Measurements from ENCODE around the gene BRD3OS. TPM values are rescaled to one million over a fixed set of nuclear protein-coding genes. Genes with fewer than 3 reads are reported as not detected.

Gene BRD3OS
- 1 to 10 TPM in 3 of 4 donors, under 1 TPM in 1; 0.76 to 9.3 (median 5.8) TPM for total RNA-seq

GRCh38 chr9:134024828-134025605, at the start of gene BRD3OS:
TSS of gene BRD3OS (plus strand) at chr9:134025481. CDS start at chr9:134026748, 1,267 bp downstream.
- in situ Hi-C loops (cut with MboI; ENCODE audit: low sequenced_read_pairs in 4 of 4) (no loop called here), intact Hi-C loops (cut with DNase I; ENCODE audit: low total_unique reads) (loop anchor here (2.0 to 10.0 kb wide), 3 partner anchors 34 to 650 kb away; partner anchors contain the start of genes BRD3, STKLD1 and SURF4)
- peak; percentile 95 to 96 for DNase-seq
- Histone ChIP-seq H3K9me3 (no peaks in the 10 kb centered on the region), H3K27ac (peak within 1 kb of the TSS; percentile 42 to 75 (median 68)), H3K36me3 (peaks cover 0 to 8% of the 10 kb centered on the region in 2 donors), H3K4me1 (peaks cover 6 to 12% of the 10 kb centered on the region in 2 donors), H3K27me3 (no peaks in the 10 kb centered on the region), H3K4me3 (peak within 1 kb of the TSS; percentile 63 to 93 (median 80))
- TF ChIP-seq POLR2A (IDR thresholded peaks at IDR 0.05), result no peak
- TF ChIP-seq CTCF (IDR thresholded peaks at IDR 0.05 in 4 of 5, conservative IDR thresholded peaks at IDR 0.05 in 1 of 5), result no peak
- peak; percentile 99 for ATAC-seq

GRCh38 chr9:133975511-133975910, 49.8 kb upstream of the BRD3OS start:
- no peaks in the 10 kb centered on the region for H3K9me3 ChIP-seq
- H3K36me3 ChIP-seq, result no peaks in the 10 kb centered on the region
- H3K27ac ChIP-seq, result no peak overlapping the region
- intact Hi-C loops (cut with DNase I; ENCODE audit: low total_unique reads) (no loop called here), in situ Hi-C loops (cut with MboI; ENCODE audit: low sequenced_read_pairs in 4 of 4) (no loop called here)
- TF ChIP-seq CTCF (IDR thresholded peaks at IDR 0.05 in 4 of 5, conservative IDR thresholded peaks at IDR 0.05 in 1 of 5), result no peak
- no peak for TF ChIP-seq POLR2A (IDR thresholded peaks at IDR 0.05)
- DNase-seq, result no peak
- H3K4me1 ChIP-seq, result peaks cover 0 to 12% of the 10 kb centered on the region in 2 donors
- H3K27me3 ChIP-seq, result peaks cover 0 to 13% (median 4%) of the 10 kb centered on the region in 3 donors
- no peak for ATAC-seq
- H3K4me3 ChIP-seq, result no peak overlapping the region

GRCh38 chr9:133976191-133976861, 49.0 kb upstream of the BRD3OS start:
- in situ Hi-C loops (cut with MboI; ENCODE audit: low sequenced_read_pairs in 4 of 4), result no loop called here
- no peak overlapping the region for H3K4me3 ChIP-seq
- no peaks in the 10 kb centered on the region for H3K9me3 ChIP-seq
- TF ChIP-seq CTCF (IDR thresholded peaks at IDR 0.05 in 4 of 5, conservative IDR thresholded peaks at IDR 0.05 in 1 of 5), result no peak
- no peak for TF ChIP-seq POLR2A (IDR thresholded peaks at IDR 0.05)
- H3K27me3 ChIP-seq, result peaks cover 0 to 13% (median 4%) of the 10 kb centered on the region in 3 donors
- H3K4me1 ChIP-seq, result peaks cover 0 to 12% of the 10 kb centered on the region in 2 donors
- no peak overlapping the region for H3K27ac ChIP-seq
- no peaks in the 10 kb centered on the region for H3K36me3 ChIP-seq
- no peak for ATAC-seq
- no peak for DNase-seq
- intact Hi-C loops (cut with DNase I; ENCODE audit: low total_unique reads), result no loop called here

- Histone ChIP-seq H3K27ac (no peak overlapping the region), H3K9me3 (no peaks in the 10 kb centered on the region), H3K4me1 (peaks cover 0 to 12% of the 10 kb centered on the region in 2 donors), H3K36me3 (no peaks in the 10 kb centered on the region), H3K4me3 (no peak overlapping the region), H3K27me3 (peaks cover 0 to 13% (median 4%) of the 10 kb centered on the region in 3 donors)
- in situ Hi-C loops (cut with MboI; ENCODE audit: low sequenced_read_pairs in 4 of 4), result no loop called here
- DNase-seq (no peak), ATAC-seq (no peak)
- no peak for TF ChIP-seq CTCF (IDR thresholded peaks at IDR 0.05 in 4 of 5, conservative IDR thresholded peaks at IDR 0.05 in 1 of 5)
- no peak for TF ChIP-seq POLR2A (IDR thresholded peaks at IDR 0.05)
- intact Hi-C loops (cut with DNase I; ENCODE audit: low total_unique reads), result no loop called here
Measured at GRCh38 chr9:133976887-133977286, 48.4 kb upstream of the BRD3OS start.

Data from gastrocnemius medialis (tissue), 4 donors.